Activated CD4-positive, alpha-beta T cell treated with anti-CD3 and anti-CD28 coated beads, Interleukin-2, amount 50 U/mL, for 4 hours (primary cell): ENCODE results near the gene LEAP2.

Experiments used
- DNase-seq, 2 experiments: peaks; one replicate each; pipeline ENCODE4 v3.0.0-alpha.2; 2020

Gene LEAP2, protein sequence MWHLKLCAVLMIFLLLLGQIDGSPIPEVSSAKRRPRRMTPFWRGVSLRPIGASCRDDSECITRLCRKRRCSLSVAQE

DNA sequence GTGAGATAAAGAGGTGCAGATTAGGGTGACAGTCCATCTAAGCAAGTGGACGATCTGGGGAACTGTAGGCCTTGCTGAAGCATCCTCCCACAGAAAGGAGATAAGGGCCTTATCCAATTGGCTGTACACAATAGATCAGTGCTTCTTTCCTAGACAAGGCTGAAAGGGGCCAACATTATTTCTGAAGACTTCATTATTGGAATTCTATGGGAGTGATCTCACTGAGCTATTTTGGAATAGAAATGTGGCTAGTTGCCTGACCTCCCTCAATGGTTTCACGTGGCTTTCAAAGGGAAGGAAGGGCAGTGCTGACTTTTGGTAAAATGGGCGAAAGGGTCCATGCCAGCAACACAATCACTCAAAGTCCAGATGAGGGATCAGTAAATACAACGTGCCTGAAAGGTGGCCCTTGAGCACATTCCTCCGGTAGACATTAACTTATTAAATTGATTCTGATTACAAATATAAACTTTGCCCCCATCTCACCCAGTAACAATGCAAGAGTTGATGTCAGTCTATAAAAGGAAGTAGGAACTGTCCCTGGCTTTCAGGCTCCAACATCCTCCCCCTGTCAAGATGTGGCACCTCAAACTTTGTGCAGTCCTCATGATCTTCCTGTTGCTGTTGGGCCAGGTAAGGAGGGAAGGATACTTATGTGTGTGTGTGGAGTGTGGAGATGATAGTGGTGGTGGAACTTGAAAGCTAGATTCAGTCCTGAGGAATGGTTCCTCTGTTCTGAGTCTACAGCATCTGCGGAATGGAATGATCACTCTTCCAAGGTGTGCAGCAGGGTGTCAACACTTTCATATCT is at the start of gene LEAP2:
LEAP2 (plus strand) TSS at position 550 of the 811 bp plus-strand sequence; CDS start at position 577, 27 bp downstream.
- DNase-seq = no peak

GRCh38 chr5:132824426-132824825 is 49.0 kb upstream of the LEAP2 start:
- no peak for DNase-seq

- no peak for DNase-seq
Observed at GRCh38 chr5:132825033-132825833, 48.2 kb upstream of the LEAP2 start.

- no peak for DNase-seq
Observed at GRCh38 chr5:132825834-132826391, 47.6 kb upstream of the LEAP2 start.

DNA sequence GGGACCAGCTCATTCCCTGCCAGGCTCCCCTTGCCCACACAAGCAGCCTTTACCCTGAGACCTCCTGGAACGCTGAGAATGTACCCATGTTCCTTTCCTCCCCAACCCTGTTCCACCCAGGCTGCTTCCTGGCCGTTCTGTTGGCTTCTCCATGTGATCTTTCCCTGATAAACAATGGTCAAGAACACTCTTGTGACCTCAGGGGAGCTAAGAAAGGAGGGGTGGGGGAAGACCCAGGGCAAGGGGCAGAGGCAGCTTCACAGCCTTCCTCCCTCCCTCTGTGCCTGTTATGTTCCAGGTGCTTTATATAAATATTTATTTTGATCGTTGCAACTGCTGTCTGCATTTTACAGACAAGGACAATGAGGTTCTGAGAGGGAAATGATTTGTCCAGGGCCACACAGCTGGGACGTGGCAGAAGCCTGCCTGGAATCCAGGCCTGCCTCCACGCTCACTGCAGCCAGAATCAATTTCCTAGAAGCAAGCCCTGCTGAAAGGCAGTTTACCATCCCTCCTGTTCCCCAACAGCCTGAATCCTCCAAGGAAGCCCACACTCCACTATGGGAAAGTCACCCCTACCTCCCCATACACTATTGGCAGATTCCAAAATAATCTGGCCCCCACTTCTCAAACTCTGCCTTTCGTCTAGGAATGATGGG is 46.9 kb upstream of the LEAP2 start:
- DNase-seq = no peak

GRCh38 chr5:132827943-132828673 is 45.4 kb upstream of the LEAP2 start:
- no peak for DNase-seq

- no peak for DNase-seq
Observed at GRCh38 chr5:132828846-132829494, 44.5 kb upstream of the LEAP2 start.

- peak; percentile 60 to 64 for DNase-seq
Observed at GRCh38 chr5:132829742-132830435, 43.6 kb upstream of the LEAP2 start.

GRCh38 chr5:132830436-132831094 is 42.9 kb upstream of the LEAP2 start, which contains the start of gene SHROOM1:
Gene SHROOM1 (minus strand): TSS chr5:132830647. CDS start chr5:132826140, 4,507 bp downstream.
- no peak for DNase-seq

DNA sequence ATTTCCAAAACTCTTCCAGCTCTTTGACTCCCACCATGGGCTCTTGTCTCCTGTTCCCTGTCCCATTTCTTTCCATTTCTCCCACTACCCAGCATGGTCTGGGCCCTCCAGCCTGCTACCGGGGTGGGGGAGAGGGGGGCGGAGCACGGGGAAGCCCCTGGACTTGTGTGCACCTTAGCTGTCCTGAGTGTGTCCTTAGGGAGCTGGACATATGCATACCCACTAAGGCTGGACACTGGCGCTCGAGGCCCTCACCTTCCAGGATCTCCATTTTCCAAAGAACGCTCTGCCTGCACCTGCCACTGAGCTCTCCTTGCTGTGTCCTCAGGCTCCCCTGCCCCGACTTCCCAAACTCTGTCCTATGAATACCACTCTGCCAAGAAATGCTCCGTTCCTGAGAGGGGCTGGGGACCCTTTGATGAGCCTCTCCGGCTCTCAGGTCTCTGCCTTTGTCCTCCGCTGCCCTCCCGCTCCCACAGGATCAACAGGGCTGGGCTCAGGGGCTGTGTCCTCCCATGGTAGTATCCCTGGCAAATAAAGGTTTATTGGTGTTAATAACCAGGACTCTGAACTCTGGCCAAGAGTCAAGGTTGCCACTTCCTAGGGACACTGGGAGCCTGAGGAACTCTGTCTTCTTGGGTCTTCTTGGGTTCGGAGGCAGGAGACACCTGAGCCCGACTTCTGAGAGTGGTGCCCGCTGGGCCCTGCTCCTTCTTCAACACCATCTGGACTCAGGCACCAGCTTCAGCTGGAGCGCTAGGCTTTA is 42.2 kb upstream of the LEAP2 start:
- no peak for DNase-seq

- no peak for DNase-seq
Observed at GRCh38 chr5:132832612-132833011, 40.9 kb upstream of the LEAP2 start.

DNA sequence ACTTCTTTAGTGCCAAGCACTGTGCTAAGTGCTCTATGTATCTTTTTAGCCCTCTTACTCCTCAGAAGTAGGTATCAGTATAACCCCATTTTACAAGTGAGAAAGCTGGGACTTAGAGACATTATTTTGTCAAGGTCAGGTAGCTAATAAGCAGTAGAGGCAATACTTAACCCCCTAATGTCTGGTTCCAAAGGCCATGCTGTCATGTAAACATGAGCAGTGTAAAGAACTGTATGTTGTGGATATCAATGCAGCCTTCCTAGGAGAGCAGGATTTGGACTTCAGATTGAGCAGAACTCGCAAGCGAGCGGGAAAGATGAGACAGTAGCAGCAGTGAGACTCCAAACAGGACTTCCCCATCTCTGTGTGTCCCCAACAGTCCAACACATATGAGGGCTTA is 39.4 kb upstream of the LEAP2 start:
- DNase-seq = no peak

GRCh38 chr5:132836852-132837251 is 36.6 kb upstream of the LEAP2 start:
- no peak for DNase-seq

GRCh38 chr5:132837868-132838267 is 35.6 kb upstream of the LEAP2 start:
- DNase-seq = no peak

GRCh38 chr5:132838516-132839282 is 34.8 kb upstream of the LEAP2 start:
- DNase-seq = no peak

DNA sequence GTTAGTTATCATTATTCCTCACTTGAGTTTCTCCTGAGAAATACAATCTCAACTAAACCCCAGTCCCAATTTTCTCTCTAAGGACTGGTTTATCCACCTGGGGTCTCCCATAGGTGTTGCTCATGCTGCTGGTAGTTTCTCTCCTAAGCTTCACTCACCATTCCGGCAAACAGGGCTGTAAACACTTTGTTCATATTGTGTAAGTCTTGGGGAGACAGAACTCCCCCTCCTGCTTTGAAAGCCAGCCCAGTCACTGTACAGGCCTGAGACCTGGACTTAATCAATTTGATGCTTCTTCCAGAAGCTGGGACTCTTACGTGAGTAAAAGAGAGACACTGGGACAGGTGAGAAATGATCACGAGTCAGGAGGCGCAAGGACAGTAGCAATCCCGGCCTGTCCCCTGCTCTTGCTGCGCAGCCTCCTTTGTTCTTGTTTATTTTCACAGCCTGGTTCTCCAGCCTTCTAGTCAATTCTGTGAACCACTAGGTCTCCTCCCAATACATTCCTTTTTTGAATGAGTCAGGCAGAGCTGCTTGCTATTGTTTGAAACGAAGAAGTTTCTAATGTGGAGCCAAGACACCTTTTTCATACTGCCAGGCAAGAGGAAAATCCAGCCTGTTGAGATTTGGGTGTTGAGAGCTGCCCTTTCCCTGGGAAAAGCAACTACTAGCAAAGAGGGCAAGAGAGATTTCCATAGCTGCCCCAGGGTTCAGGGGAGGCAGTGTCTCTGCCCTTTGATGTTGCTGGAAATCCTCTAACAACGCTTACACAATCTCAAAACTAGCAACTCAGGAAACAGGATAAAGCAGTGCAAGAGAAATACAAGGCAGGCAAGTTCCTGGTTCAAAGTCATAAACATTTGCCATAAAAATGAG is 33.8 kb upstream of the LEAP2 start:
- no peak for DNase-seq

DNA sequence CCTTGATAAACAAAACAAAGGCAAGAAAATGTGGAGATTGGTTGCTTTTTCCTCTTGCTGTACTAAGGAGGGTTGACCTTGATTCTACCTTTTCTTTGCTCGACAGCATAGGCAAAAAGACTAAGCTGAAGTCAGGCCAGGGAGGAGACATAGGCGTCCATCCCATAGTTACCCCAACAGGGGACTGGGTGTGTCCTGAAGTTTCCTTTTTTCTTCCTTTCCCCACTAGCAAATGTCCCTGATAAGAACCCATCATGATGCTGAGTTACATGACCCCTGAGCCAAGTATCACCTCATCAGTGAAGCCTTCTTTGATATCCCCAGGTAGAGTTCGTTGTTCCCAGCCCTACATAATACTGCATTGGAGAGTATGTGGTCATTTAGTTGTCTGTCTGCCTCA is 33.2 kb upstream of the LEAP2 start:
- DNase-seq = no peak

DNA sequence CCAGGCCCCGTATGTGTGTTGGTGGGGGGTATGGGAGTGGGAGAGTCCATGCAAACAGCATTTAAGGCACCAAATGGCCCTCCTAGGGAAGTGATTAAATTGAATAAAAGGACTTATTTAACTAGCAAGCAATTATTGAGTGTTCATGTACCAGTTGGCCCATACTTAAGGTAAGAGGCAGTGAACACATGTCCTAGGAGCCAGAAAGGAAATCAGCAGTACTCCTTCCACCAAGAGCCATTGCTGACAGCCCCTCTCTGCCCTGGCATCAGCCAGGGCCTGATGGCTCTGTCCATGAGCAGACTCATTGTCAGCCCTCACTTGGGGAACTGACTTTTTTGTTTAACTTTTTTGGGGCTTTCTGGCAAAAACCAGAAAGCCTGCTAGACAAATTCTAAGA is 32.6 kb upstream of the LEAP2 start:
- DNase-seq = no peak
